D341Med (cell line): ENCODE data around the gene DBNL.
A peak's percentile ranks its signal among the peaks of the same experiment; 100 is the strongest.
"Not testable (repeated sequence)": the region's sequence is repeated elsewhere in the genome, so short reads cannot be mapped to it uniquely, and the experiment has no call there.

Source experiments
- DNase-seq: peaks from one replicate; pipeline ENCODE4 v3.0.0; 2012; ENCODE audit warnings: low spot score

DBNL gene

DNA sequence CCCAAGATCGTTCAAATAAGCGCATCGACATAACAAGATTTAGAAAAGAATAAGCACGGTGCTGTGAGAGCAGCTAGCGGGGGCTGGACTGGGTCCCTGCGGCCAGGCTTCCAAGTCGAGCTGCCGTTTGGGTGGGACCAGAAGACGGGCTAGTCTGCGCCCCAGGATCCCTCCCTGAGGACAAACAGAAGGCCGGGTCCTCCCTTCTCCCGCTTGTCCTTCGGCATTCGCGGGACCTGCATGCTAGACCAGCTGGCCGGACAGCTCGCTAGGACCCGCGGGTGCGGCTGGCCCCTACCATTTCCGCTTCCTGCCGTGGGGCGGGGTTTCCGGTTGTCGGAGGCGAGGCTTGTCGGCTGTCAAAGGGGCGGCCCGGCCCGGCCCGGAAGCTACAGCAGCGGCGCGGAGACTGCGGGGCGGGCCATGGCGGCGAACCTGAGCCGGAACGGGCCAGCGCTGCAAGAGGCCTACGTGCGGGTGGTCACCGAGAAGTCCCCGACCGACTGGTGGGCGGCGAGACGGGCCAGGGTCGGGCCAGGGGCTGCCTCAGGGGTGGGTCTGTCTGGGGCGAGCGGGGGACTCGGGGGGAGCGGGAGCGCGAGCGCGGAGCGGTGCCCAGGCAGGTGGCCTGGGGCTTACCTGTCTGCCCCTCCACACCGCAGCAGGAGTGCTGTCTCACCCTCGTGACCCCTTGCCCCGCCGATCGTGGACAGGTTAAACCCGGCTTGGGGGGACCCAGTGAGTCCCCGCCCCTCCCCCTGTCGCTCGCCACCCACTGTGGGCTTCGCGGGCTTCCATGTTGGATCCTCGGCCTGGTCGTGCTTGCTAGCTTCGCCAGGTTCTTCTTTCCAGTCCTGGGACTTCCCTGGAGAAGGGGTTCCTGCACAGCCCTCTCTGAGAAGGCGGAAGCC, at the start of gene DBNL:
Gene DBNL, plus strand, starts transcription at position 388 of the 911 bp plus-strand sequence. Its CDS starts 36 bp downstream, at position 424.
- DNase-seq, result peak; percentile 95

DNA sequence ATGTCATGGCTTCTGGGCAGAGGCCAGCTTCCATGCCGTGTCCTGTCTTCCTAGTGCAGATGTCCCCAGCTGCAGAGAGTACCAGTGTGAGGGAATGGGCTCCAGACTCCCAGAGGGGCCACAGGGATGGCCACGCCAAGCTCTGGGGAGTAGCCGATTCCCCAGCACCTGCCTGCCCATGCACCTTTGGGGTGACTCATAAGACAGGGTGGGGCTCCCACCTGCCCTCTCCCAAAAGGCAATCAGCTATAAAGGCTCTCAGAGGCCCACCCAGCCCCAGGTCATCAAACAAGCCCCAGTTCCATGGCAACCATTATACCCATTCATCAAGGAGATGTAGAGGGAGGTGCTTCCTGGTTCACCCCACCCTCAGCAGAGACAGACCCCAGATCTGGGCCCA, 47.0 kb upstream of the DBNL start, which contains the start of gene SPDYE1:
Gene SPDYE1, plus strand, starts transcription at position 366 of the 400 bp plus-strand sequence. CDS start 2,053 bp downstream, outside the sequence.
- not testable (repeated sequence) for DNase-seq

DNA sequence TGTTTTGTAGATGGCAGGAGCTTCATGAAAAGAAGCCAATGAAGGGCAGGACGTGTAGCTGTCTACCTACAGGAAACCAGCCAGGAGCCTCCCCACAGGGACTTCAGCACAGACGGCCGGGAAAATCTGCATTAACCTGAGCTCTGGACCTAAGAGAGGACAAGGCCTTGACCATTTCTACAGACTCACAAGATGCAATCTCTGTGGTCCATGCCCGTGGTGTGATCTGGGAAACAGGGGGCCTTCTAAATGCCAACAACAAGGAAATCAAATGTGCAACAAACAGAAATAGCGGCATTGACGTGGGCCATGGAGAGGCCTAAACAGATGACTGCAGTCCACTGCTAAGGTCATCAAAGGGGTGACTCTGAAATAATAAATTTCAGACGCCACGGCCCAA, 32.4 kb upstream of the DBNL start:
- DNase-seq, result not testable (repeated sequence)

DNA sequence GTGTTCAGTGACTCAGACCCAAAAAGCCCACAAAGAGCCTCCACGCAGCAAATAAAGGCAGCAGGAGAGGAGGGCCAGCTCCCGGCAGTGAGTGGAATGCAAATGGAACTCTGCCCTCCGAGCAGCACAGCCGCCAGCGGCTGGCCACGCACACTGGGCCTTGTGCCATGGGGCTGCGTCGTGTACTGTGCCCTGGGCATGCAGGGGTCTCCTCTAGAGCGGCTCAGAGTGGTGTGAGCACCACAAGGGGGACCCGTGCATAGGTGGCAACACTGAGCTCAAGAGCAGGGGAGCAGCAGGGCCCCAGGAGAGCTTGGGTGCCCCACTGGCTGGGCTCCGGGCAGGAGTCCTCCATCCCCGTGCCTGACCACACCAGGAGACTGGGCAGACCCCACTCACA, 29.4 kb upstream of the DBNL start:
- not testable (repeated sequence) for DNase-seq

DNA sequence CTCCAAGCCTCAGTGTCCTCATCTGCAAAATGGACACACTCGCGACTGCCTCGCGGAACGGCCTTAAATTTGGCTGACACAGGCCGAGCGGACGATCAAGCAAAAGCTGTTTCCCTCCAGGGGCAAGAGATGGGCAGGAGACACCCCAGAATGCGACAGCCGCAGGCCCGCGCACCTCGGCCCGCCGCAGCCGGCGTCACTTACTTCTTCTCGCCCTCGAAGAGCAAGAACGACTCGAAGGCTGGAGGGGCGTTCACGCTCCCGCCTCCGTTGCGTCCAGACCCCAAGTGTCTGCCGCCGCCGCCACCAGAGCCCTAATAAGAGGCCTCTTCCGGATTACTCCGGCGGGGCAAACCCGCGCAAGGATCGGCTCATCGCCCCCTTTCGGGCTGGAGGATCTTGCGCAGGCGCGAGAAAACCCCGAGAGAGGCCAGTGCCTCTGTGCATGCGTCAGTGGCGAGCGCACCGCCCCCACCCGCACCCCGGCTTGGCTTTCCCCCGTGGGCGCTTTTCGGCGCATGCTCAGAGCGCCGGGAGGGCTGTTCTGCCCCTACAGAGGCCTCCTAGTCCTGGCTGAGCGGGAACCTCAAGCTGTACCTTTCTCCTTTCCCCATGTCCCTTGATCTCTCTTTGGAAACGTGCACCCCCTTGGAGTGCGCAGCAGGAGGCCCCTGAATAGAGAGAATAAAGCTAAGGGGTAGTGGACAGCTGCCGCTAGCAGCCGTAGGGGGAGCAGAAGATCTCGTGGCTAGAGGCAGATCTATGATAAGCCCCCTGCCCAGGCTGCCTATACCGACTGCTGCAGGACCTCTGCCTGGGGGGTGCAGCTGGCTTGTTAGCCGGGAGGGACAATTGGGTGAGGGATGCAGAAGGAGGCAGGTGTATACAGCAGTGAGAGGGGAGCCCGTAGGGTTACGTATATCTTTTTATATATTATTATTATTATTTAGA, 25.4 kb upstream of the DBNL start:
- DNase-seq, result peak; percentile 97

DNA sequence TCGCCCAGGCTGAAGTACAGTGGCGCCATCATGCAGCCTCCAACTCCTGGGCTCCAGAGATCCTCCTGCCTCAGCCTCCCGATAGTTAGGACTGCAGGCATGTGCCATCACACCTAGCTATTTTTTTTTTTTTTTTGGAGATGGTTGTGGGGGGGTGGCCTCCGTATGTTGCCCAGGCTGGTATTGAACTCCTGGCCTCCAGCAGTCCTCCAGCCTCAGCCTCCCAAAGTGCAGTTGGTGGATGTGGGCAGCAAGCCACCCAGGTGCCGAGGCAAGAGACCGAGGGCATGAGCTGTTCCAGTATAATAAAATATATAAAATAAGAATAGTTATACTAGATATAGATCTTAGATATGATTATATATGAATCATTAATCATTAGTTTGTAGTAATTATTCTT, 24.7 kb upstream of the DBNL start:
- not testable (repeated sequence) for DNase-seq

DNA sequence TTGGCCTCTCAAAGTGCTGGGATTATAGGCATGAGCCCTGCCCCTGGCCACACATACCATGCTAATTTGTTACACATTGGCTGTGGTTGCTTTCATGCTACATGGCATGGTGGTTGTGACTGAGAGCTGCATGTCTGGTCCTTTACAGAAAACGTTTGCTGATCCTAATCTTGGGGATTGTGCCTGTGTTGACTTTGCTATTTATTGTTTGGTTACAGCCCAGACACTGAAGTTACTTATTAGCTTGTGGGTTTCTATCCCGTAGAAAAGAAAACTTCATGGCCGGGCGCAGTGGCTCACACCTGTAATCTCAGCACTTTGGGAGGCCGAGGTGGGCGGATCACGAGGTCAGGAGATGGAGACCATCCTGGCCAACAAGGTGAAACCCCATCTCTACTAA, 22.4 kb upstream of the DBNL start:
- DNase-seq, result not testable (repeated sequence)

DNA sequence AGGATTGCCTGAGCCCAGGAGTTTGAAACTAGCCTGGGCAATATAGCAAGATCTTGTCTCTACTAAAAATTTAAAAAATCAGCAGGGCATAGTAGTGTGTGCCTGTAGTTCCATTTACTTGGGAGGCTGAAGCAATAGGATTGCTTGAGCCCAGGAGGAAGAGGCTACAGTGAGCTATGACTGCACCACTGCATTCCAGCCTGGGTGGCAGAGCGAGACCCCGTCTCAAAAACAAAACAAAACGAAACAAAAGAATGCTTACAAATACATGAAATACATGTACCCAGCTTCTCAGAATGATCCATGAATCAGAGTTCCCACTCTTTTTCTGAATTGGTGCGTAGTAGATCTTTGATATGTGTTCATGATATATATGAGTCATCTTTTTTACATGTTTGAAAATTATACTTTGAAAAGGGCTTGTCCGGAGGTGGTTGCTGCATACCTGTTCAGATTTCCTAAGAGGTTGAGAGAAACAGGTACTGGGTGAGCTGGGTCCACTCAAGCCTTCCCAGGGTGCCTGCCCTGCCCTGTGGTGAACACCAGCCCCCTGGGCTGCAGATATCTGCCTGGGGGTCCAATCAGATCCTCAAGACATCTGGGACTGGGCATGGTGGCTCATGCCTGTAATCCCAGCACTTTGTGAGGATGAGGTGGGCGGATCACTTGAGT, 21.6 kb upstream of the DBNL start:
- DNase-seq, result not testable (repeated sequence)

DNA sequence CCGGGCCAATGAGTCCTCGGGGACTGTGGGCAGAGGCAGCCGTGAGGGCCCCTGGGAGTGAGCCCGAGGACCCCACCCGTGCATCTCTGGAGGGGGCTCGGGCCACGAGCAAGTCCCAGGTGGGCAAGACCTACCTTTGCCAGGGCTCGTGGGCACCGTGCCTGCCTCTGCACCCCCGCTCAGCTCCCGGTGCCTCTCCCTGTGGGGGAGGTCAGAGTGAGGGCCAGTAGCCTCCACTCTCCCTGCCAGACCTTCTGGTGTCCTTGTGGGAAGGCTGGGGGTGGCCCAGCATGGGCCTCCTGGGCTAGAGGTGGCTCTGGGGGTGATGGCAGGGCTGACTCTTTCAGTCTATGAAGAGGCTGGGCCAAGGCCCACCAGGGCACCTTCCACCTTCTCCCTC, 15.1 kb upstream of the DBNL start:
- DNase-seq, result not testable (repeated sequence)

DNA sequence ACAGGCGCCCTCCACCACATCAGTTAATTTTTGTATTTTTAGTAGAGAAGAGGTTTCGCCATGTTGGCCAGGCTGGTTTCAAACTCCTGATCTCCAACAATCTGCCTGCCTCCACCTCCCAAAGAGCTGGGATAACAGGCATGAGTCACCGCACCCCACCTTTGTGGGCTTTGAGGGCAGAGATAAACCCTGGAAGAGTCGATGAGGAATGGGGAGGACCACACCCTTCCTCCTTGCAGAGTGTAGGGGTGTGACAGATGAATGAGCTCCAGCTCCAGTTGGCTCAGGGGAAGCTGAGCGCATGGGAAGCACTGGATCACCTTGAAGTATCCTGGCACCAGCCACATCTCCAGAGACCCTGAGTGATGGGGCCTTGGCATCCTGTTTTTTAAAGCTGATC, 14.5 kb upstream of the DBNL start:
- not testable (repeated sequence) for DNase-seq

DNA sequence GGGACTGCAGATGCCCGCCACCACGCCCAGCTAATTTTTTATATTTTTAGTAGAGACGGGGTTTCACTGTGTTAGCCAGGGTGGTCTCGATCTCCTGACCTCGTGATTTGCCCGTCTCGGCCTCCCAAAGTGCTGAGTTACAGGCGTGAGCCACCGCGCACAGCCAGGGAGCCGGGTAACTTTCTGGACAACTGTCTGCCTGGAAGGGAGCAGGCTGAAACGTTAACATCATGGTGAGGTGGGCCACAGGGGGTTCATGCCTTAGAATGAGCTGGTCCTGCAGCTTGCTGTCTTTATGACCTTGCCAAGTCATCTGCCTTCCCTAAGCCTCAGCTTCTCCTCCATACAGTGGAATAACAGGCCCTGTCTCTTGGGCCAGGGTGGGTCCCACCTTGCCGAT, 13.2 kb upstream of the DBNL start:
- not testable (repeated sequence) for DNase-seq

DNA sequence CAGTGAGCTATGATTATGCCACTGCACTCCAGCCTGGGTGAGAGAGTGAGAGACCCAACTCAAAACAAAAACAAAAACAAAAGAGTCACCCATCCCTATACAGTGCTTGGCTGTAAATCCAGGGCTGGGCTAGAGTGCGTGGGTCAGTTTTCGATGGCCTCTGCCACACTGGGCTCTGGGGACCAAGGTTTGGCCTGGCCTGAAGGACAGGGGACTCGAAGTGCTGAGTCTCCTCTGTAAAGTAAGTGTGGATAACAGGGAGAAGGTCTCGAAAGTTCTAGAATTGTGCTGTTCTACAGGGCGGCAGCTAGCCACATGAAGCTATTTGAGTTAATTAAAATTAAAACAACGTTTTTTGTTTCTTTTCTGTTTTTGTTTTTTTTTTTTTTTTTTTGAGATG, 12.5 kb upstream of the DBNL start:
- DNase-seq, result not testable (repeated sequence)

DNA sequence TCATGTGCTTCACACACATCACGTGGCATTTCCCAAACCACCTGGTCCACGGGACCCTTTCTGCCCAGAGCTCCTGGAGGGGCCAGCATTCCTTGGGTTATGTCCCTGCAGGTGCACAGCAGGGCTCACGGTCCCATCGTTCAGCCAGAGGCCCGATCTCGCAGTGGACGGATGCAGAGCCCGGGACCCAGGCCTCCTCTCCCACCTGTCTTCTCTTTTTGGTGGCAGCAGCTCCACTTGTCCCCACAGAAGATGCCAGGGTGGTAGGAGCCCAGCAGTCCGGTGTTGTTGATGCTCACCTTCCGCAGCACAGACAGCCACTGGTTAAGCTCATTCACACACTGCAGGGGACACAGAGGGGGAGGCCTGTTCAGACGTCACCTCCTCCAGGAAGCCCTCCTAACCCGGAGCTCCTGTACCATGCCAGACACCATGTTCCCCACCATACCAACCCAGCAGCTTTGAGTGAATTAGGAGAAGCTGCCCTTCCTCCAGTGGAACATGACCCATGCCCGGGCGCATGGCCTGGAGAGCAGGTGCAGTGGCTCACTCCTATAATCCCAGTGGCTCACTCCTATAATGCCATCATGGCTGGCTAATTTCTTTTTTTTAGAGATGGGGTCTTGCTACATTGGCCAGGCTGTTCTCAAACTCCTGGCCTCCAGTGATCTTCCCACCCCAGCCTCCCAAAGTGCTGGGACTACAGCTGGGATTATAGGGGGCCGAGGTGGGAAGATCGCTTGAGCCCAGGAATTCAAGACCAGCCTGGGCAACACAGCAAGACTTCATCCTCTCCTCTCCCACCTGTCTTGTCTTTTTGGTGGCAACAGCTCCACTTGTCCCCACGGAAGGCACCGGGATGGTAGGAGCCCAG, 10.3 kb upstream of the DBNL start:
- not testable (repeated sequence) for DNase-seq

DNA sequence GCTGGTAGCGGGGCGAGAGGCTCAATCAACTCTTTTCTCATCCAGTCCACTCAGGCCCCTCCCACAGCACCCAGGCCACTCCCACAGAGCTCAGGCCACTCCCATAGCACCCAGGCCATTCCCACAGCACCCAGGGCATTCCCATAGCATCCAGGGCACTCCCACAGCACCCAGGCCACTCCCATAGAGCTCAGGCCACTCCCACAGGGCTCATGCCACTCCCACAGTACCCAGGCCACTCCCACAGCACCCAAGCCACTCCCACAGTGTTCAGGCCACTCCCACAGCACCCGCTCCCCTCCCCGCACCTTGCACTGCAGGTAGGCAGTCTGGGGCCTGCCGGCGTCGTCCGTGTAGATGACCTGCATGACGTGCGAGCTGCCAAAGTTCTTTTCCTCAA, 8.1 kb upstream of the DBNL start:
- not testable (repeated sequence) for DNase-seq

DNA sequence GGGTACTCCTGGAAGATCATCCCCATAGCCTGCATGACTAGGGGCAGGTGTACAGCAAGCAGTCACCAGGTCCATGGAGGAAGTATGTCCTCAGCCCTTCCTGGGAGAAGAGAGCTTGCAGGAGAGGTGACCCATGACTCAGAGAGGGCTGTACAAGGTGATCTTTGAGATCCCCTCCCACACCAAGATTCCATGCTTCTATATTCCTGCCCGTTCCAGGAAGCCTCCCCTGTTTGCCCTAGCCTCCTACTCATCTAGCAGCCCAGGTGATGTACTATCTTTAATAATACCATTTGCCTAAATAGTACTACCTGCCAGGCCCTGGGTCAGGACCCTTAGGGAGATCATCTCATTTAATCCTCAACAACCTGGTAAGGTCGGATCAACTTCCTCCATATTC, 6.6 kb upstream of the DBNL start:
- DNase-seq, result not testable (repeated sequence)

DNA sequence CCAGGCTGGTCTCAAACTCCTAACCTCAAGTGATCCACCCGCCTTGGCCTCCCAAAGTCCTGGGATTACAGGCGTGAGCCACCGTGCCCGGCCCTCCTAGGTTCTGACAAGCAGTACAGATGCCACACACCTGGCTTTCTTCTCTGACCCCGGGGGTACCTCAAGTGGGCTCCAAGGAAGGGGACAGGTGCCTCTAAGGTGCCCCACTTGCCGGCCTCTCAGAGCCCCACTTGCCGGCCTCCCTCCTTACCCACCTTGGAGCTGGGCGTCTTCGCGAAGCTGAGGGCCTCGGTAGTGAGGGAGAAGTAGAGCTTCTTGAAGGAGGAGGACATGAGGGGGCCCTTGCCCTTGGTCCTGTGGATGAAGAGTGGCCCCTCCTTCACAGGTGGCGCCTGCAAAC, 5.9 kb upstream of the DBNL start:
- not testable (repeated sequence) for DNase-seq

DNA sequence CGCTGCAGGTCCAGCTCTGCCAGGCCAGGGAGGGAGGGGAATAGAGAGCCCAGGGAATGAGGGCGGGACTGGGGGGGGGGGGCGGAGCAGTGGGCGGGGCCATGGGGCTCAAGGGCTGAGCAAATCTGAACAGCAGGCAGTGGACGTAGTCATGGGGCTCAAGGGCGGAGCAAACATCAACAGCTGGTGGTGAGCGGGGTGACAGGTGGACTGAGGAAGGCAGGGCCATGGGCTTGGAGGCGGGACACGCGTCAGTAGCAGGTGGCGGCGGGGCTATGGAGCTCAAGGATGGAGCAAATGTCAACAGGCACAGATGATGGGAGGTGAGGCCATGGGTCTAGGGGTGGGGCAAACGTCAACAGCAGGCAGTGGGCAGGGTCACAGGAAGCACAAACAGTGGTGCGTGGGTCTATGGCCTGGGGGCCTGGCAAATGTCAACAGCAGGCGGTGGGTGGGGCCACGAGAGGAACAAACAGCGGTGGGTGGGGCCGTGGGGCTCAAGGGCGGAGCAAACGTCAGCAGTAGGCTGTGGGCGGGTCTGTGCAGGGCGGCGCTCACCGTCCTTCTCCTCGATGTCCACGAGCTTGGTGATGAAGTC, 5.4 kb upstream of the DBNL start:
- DNase-seq, result not testable (repeated sequence)

DNA sequence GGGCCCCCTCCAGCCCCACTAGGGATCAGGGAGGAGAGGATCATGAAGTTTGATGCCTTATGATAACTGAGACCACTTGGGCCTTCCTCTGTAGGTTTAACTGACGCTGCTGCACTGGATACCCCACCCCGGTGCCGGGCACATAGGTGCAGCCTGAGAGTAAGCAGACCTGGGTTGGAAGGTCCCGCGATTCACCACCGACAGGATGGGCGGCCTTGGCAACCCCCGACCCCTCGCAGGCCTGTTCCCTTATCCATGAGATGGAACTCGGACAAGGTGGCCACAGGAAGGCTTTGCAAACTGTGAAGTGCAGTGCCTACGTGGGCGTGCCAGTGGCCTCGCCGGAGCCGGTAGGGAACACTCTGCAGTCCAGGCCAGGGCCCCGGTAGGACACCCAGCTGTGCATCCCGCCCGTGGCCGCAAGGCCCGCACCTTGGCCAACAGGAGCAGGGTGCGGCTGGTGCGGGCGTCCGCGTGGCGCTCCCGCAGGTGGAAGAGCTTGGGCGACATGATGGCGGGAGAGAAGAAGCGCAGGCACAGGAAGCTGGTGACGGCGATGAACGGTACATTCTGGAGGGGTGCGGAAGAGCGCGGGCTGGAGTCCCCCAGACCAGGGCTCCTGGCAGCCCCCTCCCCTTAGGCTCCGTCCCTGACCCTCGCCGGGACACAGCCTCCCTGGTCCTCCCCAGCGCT, 4.6 kb upstream of the DBNL start:
- DNase-seq, result not testable (repeated sequence)

DNA sequence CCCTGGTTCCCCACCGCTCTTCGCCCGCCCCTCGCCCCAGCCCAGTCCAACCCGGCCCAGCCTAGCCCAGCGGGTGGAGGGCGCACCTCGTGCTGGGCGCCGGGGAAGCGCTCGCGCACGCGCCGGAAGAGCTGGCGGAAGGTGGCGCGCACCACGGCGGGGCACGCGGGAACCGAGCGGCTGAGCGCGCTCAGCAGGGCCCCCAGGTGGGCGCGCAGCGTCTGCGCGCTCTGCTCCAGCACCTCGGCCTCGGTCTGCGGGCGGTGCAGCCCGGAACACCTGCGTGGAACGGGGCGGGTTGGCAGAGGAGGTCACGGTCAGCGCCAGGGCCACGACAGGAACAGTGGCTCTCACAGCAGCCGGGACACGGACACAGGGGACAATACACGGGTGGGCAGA, 4.0 kb upstream of the DBNL start:
- not testable (repeated sequence) for DNase-seq

DNA sequence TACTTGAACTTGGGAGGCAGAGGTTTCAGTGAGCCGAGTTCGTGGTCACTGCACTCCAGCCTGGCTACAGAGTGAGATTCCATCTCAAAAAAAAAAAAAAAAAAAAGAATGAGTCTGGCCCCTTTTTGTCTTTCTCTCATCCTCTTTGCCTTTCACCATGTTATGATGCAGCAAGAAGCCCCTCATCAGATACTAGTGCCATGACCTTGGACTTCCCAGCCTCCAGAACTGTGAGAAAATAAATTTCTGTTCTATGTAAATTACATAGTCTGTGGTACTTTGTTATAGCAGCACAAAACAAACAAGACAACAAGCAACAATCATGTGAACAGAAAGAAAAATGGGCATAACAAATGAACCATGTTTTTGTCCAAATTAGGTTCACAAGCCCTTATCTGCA, 2.3 kb upstream of the DBNL start:
- no peak for DNase-seq
